ENCODE results near the gene CNOT6.

DNA sequence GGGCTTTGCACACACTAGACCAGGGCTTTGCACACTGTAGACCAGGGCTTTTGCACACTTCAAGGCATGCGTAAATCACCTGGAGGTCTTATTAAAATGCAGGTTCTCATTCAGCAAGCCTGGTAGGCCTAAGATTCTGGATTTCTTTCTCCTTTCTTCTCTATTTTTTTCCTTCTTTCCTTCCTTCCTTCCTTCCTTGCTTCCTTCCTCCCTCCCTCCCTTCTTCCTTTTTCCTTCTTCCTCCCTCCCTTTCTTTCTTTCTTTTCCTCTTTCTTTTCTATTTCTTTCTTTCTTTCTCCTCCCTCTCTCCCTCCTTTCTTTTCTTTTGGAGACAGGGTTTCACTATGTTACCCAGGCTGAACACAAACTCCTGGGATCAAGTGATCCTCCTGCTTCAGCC, 24.3 kb upstream of the CNOT6 start:
- TF ChIP-seq POLR2A (IDR thresholded peaks at IDR 0.05), result no peak
- TF ChIP-seq, protein P1, sequence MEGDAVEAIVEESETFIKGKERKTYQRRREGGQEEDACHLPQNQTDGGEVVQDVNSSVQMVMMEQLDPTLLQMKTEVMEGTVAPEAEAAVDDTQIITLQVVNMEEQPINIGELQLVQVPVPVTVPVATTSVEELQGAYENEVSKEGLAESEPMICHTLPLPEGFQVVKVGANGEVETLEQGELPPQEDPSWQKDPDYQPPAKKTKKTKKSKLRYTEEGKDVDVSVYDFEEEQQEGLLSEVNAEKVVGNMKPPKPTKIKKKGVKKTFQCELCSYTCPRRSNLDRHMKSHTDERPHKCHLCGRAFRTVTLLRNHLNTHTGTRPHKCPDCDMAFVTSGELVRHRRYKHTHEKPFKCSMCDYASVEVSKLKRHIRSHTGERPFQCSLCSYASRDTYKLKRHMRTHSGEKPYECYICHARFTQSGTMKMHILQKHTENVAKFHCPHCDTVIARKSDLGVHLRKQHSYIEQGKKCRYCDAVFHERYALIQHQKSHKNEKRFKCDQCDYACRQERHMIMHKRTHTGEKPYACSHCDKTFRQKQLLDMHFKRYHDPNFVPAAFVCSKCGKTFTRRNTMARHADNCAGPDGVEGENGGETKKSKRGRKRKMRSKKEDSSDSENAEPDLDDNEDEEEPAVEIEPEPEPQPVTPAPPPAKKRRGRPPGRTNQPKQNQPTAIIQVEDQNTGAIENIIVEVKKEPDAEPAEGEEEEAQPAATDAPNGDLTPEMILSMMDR (IDR thresholded peaks at IDR 0.05), result no peak

Measured in Peyer's patch (tissue), 4 donors.